Esophagus squamous epithelium (tissue), 4 donors: ENCODE measurements around the gene KERA.

Source experiments
- CTCF ChIP-seq, 6 experiments: fragments of 450-650 bp in 4 of 6; fragments of 200-600 bp in 2 of 6; sonication (generic) in 2 of 6; IDR thresholded peaks; one replicate each; pipeline ENCODE4 v1.5.1; 2016 to 2019; ENCODE audit warnings: antibody characterized with exemption in 6 of 6, mild to moderate bottlenecking in 4 of 6, moderate library complexity in 4 of 6
- POLR2A ChIP-seq, 4 donors: fragments of 450-650 bp; IDR thresholded peaks; one replicate each; pipeline ENCODE4 v1.6.1; 2017; ENCODE audit warnings: antibody characterized with exemption in 4 of 4, mild to moderate bottlenecking in 4 of 4, moderate library complexity in 3 of 4

GRCh38 chr12:91043408-91043807 lies 14.4 kb downstream of the KERA start:
- TF ChIP-seq POLR2A (IDR thresholded peaks at IDR 0.05) (no peak), CTCF (IDR thresholded peaks at IDR 0.05) (no peak)
